Panc1 (cell line): ENCODE data around the gene NUDT3. TPM values are rescaled to one million over a fixed set of nuclear protein-coding genes. Genes with fewer than 3 reads are reported as not detected.

Source experiments
- ATAC-seq: fragments of 200-7000 bp; cut with Tn5 transposase; 2 replicates; pipeline ENCODE4 v1.9.1; 2020; ENCODE audit warnings: mild to moderate bottlenecking, moderate library complexity
- BruUV-seq: library from RNA; stranded (reverse); fragments of 400-500 nt; replicated peaks from 2 replicates; lab custom pipeline; 2021; lab: Mats Ljungman, UMichigan
- CTCF ChIA-PET: fragments of 300-600 bp; sonication (Branson Sonifier 250); formaldehyde crosslinking; loops from one replicate; lab custom pipeline; 2022; ENCODE audit warnings: antibody characterized with exemption; lab: Charles Lee
- POLR2A ChIA-PET: fragments of 300-600 bp; sonication (Branson Sonifier 250); formaldehyde crosslinking; loops from one replicate; lab custom pipeline; 2022; ENCODE audit warnings: antibody characterized with exemption; lab: Charles Lee
- DNase-seq: peaks from one replicate; pipeline ENCODE4 v3.0.0-alpha.2; 2010; ENCODE audit warnings: low read depth, low spot score
- H3K27ac ChIP-seq: 2 replicates; pipeline ENCODE4 v1.5.1; 2011; ENCODE audit warnings: mild to moderate bottlenecking, low read length, inconsistent platforms
- H3K27me3 ChIP-seq: fragments of 200-500 bp; sonication (Bioruptor generic); 2 replicates; pipeline ENCODE4 v1.6.0; 2014; ENCODE audit warnings: low read length, inconsistent platforms; ENCODE audit not compliant: control insufficient read depth, insufficient read depth
- H3K36me3 ChIP-seq: fragments of 200-500 bp; sonication (Bioruptor generic); 2 replicates; pipeline ENCODE4 v1.5.1; 2014; ENCODE audit warnings: inconsistent platforms, mild to moderate bottlenecking, low read length, moderate library complexity; ENCODE audit not compliant: control insufficient read depth, insufficient read depth
- H3K4me1 ChIP-seq: 2 replicates; pipeline ENCODE4 v1.5.1; 2011; ENCODE audit warnings: inconsistent platforms, mild to moderate bottlenecking, low read length, moderate library complexity; ENCODE audit not compliant: control insufficient read depth, insufficient read depth
- H3K4me3 ChIP-seq, 2 experiments: 2 replicates each; pipeline ENCODE4 v1.5.1; 2011 to 2012; ENCODE audit warnings: low read depth in 2 of 2, low read length in 2 of 2, mild to moderate bottlenecking in 2 of 2, inconsistent platforms in 1 of 2, moderate library complexity in 1 of 2
- H3K9me3 ChIP-seq: fragments of 200-500 bp; sonication (Bioruptor generic); 2 replicates; pipeline ENCODE4 v1.5.1; 2014; ENCODE audit warnings: low read depth, mild to moderate bottlenecking, inconsistent platforms, low read length, moderate library complexity; ENCODE audit not compliant: control insufficient read depth, insufficient read depth
- CTCF ChIP-seq: fragments of 450-650 bp; IDR thresholded peaks from 2 replicates; pipeline ENCODE4 v1.5.1; 2017; ENCODE audit warnings: mild to moderate bottlenecking
- POLR2AphosphoS5 ChIP-seq: IDR thresholded peaks from 2 replicates; pipeline ENCODE4 v1.6.1; 2012; ENCODE audit warnings: mild to moderate bottlenecking, low read depth, low read length, moderate library complexity
- REST ChIP-seq, 2 experiments: IDR thresholded peaks; 2 replicates each; pipeline ENCODE4 v1.6.1; 2011 to 2012; ENCODE audit warnings: low read depth in 2 of 2, control low read depth in 1 of 2, low read length in 1 of 2, mild to moderate bottlenecking in 1 of 2, moderate library complexity in 1 of 2; ENCODE audit not compliant: insufficient read depth in 1 of 2
- SIN3A ChIP-seq: IDR thresholded peaks from 2 replicates; pipeline ENCODE4 v1.6.1; 2012; ENCODE audit warnings: low read depth, mild to moderate bottlenecking, low read length, moderate library complexity, borderline replicate concordance; ENCODE audit not compliant: insufficient read depth
- TCF7L2 ChIP-seq: IDR thresholded peaks from 2 replicates; pipeline ENCODE4 v1.6.1; 2011; ENCODE audit warnings: mild to moderate bottlenecking, low read depth, low read length, inconsistent platforms
- in situ Hi-C: cut with HindIII; loops from 2 replicates; pipeline ENCODE4 v1.10.0; 2016; ENCODE audit warnings: low sequenced_read_pairs, low pct_unique_long_range_greater_than_20kb
- intact Hi-C: fragments of 100-400 bp; cut with micrococcal nuclease; formaldehyde crosslinking; loops from one replicate; pipeline ENCODE4 v1.10.0; 2022; ENCODE audit not compliant: unreplicated experiment
- total RNA-seq: library from RNA; stranded (reverse); gene quantifications from one replicate; pipeline ENCODE4 v1.2.1, GENCODE V29; 2021; ENCODE audit not compliant: unreplicated experiment

NUDT3 gene
- total RNA-seq, 1 experiment from 2014 or later: 25.9 TPM

GRCh38 chr6:34339971-34340370 lies 52.5 kb downstream of the NUDT3 start:
- H3K9me3 ChIP-seq: no peaks in the 10 kb centered on the region
- H3K27me3 ChIP-seq: no peaks in the 10 kb centered on the region
- H3K36me3 ChIP-seq: 0 out of 2 replicates have a peak, but pooled peaks cover 2% of the 10 kb centered on the region
- ChIA-PET CTCF (interaction anchor here (0.6 kb wide), 1 partner anchor 95 kb away, joined by 3 read pairs; no protein-coding TSS in a partner anchor), POLR2A (interaction anchor here (0.5 kb wide), 1 partner anchor 66 kb away, joined by 3 read pairs; no protein-coding TSS in a partner anchor)
- DNase-seq: no peak
- no peak overlapping the region for H3K4me3 ChIP-seq
- in situ Hi-C loops (no loop called here), intact Hi-C loops (no loop called here)
- H3K4me1 ChIP-seq: 0 out of 2 replicates have a peak, but pooled peaks cover 6% of the 10 kb centered on the region
- no TSS peak for BruUV-seq
- TF ChIP-seq REST (IDR thresholded peaks at IDR 0.05; ENCODE audit: insufficient read depth in 1 of 2, low read depth in 2 of 2, low read length in 1 of 2) (no peak), POLR2AphosphoS5 (no peak), SIN3A (no peak), TCF7L2 (no peak), CTCF (no peak)
- no peak overlapping the region for H3K27ac ChIP-seq
- ATAC-seq: no peak

GRCh38 chr6:34339432-34339831 lies 53.0 kb downstream of the NUDT3 start:
- ATAC-seq (no peak), DNase-seq (no peak)
- Histone ChIP-seq H3K4me3 (no peak overlapping the region), H3K9me3 (no peaks in the 10 kb centered on the region), H3K36me3 (0 out of 2 replicates have a peak, but pooled peaks cover 2% of the 10 kb centered on the region), H3K4me1 (0 out of 2 replicates have a peak, but pooled peaks cover 6% of the 10 kb centered on the region), H3K27ac (no peak overlapping the region), H3K27me3 (no peaks in the 10 kb centered on the region)
- in situ Hi-C loops: no loop called here
- CTCF ChIA-PET: interaction anchor here (0.6 kb wide), 1 partner anchor 95 kb away, joined by 3 read pairs; no protein-coding TSS in a partner anchor
- POLR2A ChIA-PET: no interaction called here
- intact Hi-C loops: no loop called here
- no peak for TF ChIP-seq REST (IDR thresholded peaks at IDR 0.05; ENCODE audit: insufficient read depth in 1 of 2, low read depth in 2 of 2, low read length in 1 of 2)
- no peak for TF ChIP-seq POLR2AphosphoS5
- no peak for TF ChIP-seq SIN3A
- TSS peak; percentile 16 for BruUV-seq
